ENCODE data around the gene PGLYRP1. TPM values are rescaled to one million over a fixed set of nuclear protein-coding genes. Genes with fewer than 3 reads are reported as not detected.

The PGLYRP1 gene
- total RNA-seq, 1 experiment from 2014 or later = not detected

- no peaks in the 10 kb centered on the region for H3K36me3 ChIP-seq (ENCODE audit: control insufficient read depth in 1 of 2, insufficient read depth in 2 of 2, low read length in 2 of 2)
- intact Hi-C loops (cut with micrococcal nuclease) = no loop called here
- no peak overlapping the region for H3K9ac ChIP-seq (ENCODE audit: low read length)
- H4K20me1 ChIP-seq (ENCODE audit: insufficient read depth) = 0 out of 2 replicates have a peak, but pooled peaks cover 7% of the 10 kb centered on the region
- H3K9me2 ChIP-seq (ENCODE audit: insufficient read depth) = no peaks in the 10 kb centered on the region
- POLR2A ChIA-PET = no interaction called here
- CTCF ChIA-PET = interaction anchor here (1.0 to 1.8 kb wide), 2 partner anchors 28 kb away, joined by 3 to 6 read pairs; no protein-coding TSS in a partner anchor
- H3K27me3 ChIP-seq (ENCODE audit: insufficient read depth, low read length) = peaks cover 55% of the 10 kb centered on the region; the same call in 1 of the 2 replicates
- no peak overlapping the region for H3K27ac ChIP-seq (ENCODE audit: low read depth, low read length)
- H3K4me1 ChIP-seq (ENCODE audit: control insufficient read depth in 1 of 2, insufficient read depth in 2 of 2, low read length in 2 of 2) = peaks cover 0 to 6% of the 10 kb centered on the region in 2 experiments; a peak in 1 of 4 replicates
- RAD21 ChIA-PET (ENCODE audit: low non-redundant PET in 1 of 2, low total read pairs in 2 of 2, uncharacterized antibody in 2 of 2, unreplicated experiment in 2 of 2) = no interaction called here
- no peaks in the 10 kb centered on the region for H3K9me3 ChIP-seq (ENCODE audit: control insufficient read depth in 1 of 2, insufficient read depth in 1 of 2, low read depth in 1 of 2, low read length in 2 of 2)
- no peak overlapping the region for H3K4me3 ChIP-seq (replicated peaks in 1 of 2; ENCODE audit: low read depth in 1 of 2, low read length in 2 of 2)
- BruUV-seq (replicated peaks) = no TSS peak
- H3K79me2 ChIP-seq (ENCODE audit: insufficient read depth, low read length) = no peaks in the 10 kb centered on the region
- no peak overlapping the region for H2AFZ ChIP-seq (ENCODE audit: low read depth, low read length, poor library complexity, severe bottlenecking)
- TF ChIP-seq ATF3 (IDR thresholded peaks at IDR 0.05) (no peak), CTCF (IDR thresholded peaks at IDR 0.05 in 2 of 3, conservative IDR thresholded peaks at IDR 0.05 in 1 of 3; ENCODE audit: borderline replicate concordance in 1 of 3, insufficient read depth in 1 of 3, low read depth in 2 of 3, low read length in 2 of 3) (no peak), EZH2phosphoT487 (IDR thresholded peaks at IDR 0.05; ENCODE audit: borderline replicate concordance) (no peak), POLR2A (IDR thresholded peaks at IDR 0.05; ENCODE audit: borderline replicate concordance, extremely low read depth, insufficient read depth, insufficient read length) (no peak), ELF1 (IDR thresholded peaks at IDR 0.05; ENCODE audit: borderline replicate concordance, low read depth) (no peak), EZH2 (IDR thresholded peaks at IDR 0.05) (no peak), YY1 (IDR thresholded peaks at IDR 0.05; ENCODE audit: extremely low read depth, insufficient replicate concordance, low read depth, low read length) (no peak), ZBTB33 (IDR thresholded peaks at IDR 0.05; ENCODE audit: extremely low read depth, insufficient replicate concordance, low read length) (no peak), CBX3 (IDR thresholded peaks at IDR 0.05; ENCODE audit: low read depth) (no peak), TCF7L2 (IDR thresholded peaks at IDR 0.05; ENCODE audit: borderline replicate concordance, extremely low read depth, insufficient read depth, insufficient read length) (no peak), MAX (IDR thresholded peaks at IDR 0.05) (no peak), POLR2AphosphoS5 (IDR thresholded peaks at IDR 0.05; ENCODE audit: low read depth, low read length) (no peak), SIN3A (IDR thresholded peaks at IDR 0.05; ENCODE audit: low read depth) (no peak), JUND (IDR thresholded peaks at IDR 0.05) (no peak), REST (IDR thresholded peaks at IDR 0.05; ENCODE audit: low read depth) (no peak), CEBPB (IDR thresholded peaks at IDR 0.05; ENCODE audit: low read depth) (no peak), SRF (IDR thresholded peaks at IDR 0.05; ENCODE audit: low read depth) (no peak), ZFX (IDR thresholded peaks at IDR 0.05) (no peak), FOSL1 (IDR thresholded peaks at IDR 0.05; ENCODE audit: low read depth) (no peak)
- ATAC-seq = no peak
- no peak for DNase-seq (ENCODE audit: low read depth, low spot score)
- H3K4me2 ChIP-seq (ENCODE audit: low read length) = no peak overlapping the region
Measured at GRCh38 chr19:46056536-46056935, 33.7 kb upstream of the PGLYRP1 start.

Measured in HCT116 (cell line).